GM23248 (cell line): ENCODE measurements around the gene ATL1.

Experiments used
- EZH2 ChIP-seq: fragments of 200-600 bp; sonication (generic); IDR thresholded peaks from 2 replicates; pipeline ENCODE4 v1.6.1; 2018; ENCODE audit warnings: antibody characterized with exemption, mild to moderate bottlenecking; ENCODE audit not compliant: insufficient read depth, poor library complexity, severe bottlenecking
- EZH2phosphoT487 ChIP-seq: fragments of 200-600 bp; sonication (generic); IDR thresholded peaks from 2 replicates; pipeline ENCODE4 v1.6.1; 2018; ENCODE audit warnings: antibody characterized with exemption, moderate library complexity, mild to moderate bottlenecking, low read depth; ENCODE audit not compliant: insufficient read depth

GRCh38 chr14:50615056-50615455, 55.1 kb downstream of the ATL1 start:
- TF ChIP-seq EZH2, result no peak
- TF ChIP-seq EZH2phosphoT487, result no peak
